ENCODE measurements around the gene BCORL1.

BCORL1 gene

GRCh38 chrX:130072345-130072740 lies 89.9 kb downstream of the BCORL1 start:
- no peak for DNase-seq
- H3K27me3 ChIP-seq (replicated peaks; ENCODE audit: control insufficient read depth, insufficient read depth, low read length, poor library complexity, severe bottlenecking) = no peaks in the 10 kb centered on the region
- no peak overlapping the region for H3K27ac ChIP-seq (ENCODE audit: insufficient read depth, low read length, poor library complexity, severe bottlenecking)
- no peaks in the 10 kb centered on the region for H3K4me1 ChIP-seq (ENCODE audit: control insufficient read depth, insufficient read depth, low read length, poor library complexity, severe bottlenecking)
- H3K36me3 ChIP-seq (ENCODE audit: control insufficient read depth, insufficient read depth, low read length) = peaks cover 46% of the 10 kb centered on the region
- no peaks in the 10 kb centered on the region for H3K9me3 ChIP-seq (ENCODE audit: control insufficient read depth, low read length)
- H3K4me3 ChIP-seq (ENCODE audit: insufficient read depth, low read depth, low read length, poor library complexity, severe bottlenecking) = no peak overlapping the region

DNA sequence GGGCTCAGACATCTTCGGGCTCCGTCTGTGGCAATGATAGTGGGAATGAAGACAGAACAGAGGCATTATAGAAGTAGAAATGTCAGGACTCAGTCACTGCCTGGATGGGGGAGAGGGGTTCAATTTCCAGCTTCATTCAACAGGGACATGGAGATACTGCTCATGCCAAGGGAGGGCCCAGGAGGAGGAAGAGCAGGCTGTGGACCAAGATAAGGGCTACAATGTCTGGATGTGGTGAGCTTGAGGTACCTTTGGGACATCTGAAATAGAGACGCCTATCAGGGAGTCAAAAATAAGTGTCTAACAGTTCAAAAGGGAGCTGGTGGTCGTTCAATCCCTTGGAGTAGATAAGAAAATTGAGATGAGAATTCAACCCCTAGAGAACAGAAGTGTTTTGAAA lies 93.3 kb downstream of the BCORL1 start:
- H3K27ac ChIP-seq (ENCODE audit: insufficient read depth, low read length, poor library complexity, severe bottlenecking) = no peak overlapping the region
- H3K27me3 ChIP-seq (replicated peaks; ENCODE audit: control insufficient read depth, insufficient read depth, low read length, poor library complexity, severe bottlenecking) = no peaks in the 10 kb centered on the region

GRCh38 chrX:130079824-130080406 lies 97.5 kb downstream of the BCORL1 start:
- peak in 2 of 3 donors; percentile 24 to 55 for DNase-seq
- Histone ChIP-seq H3K4me1 (ENCODE audit: control insufficient read depth, insufficient read depth, low read length, poor library complexity, severe bottlenecking) (peaks cover 30% of the 10 kb centered on the region), H3K36me3 (ENCODE audit: control insufficient read depth, insufficient read depth, low read length) (no peaks in the 10 kb centered on the region)

More for the DNA sequence above, 93.3 kb downstream of the BCORL1 start:
- Histone ChIP-seq H3K9me3 (ENCODE audit: control insufficient read depth, low read length) (no peaks in the 10 kb centered on the region), H3K36me3 (ENCODE audit: control insufficient read depth, insufficient read depth, low read length) (peaks cover 28% of the 10 kb centered on the region), H3K4me3 (ENCODE audit: insufficient read depth, low read depth, low read length, poor library complexity, severe bottlenecking) (no peak overlapping the region), H3K4me1 (ENCODE audit: control insufficient read depth, insufficient read depth, low read length, poor library complexity, severe bottlenecking) (no peaks in the 10 kb centered on the region)
- DNase-seq = no peak

GRCh38 chrX:130080791-130081367 lies 98.4 kb downstream of the BCORL1 start:
- no peaks in the 10 kb centered on the region for H3K36me3 ChIP-seq (ENCODE audit: control insufficient read depth, insufficient read depth, low read length)
- peak overlapping the region; percentile 77 for H3K27ac ChIP-seq (ENCODE audit: insufficient read depth, low read length, poor library complexity, severe bottlenecking)
- H3K4me3 ChIP-seq (ENCODE audit: insufficient read depth, low read depth, low read length, poor library complexity, severe bottlenecking) = no peak overlapping the region
- no peaks in the 10 kb centered on the region for H3K9me3 ChIP-seq (ENCODE audit: control insufficient read depth, low read length)
- H3K27me3 ChIP-seq (replicated peaks; ENCODE audit: control insufficient read depth, insufficient read depth, low read length, poor library complexity, severe bottlenecking) = no peaks in the 10 kb centered on the region
- H3K4me1 ChIP-seq (ENCODE audit: control insufficient read depth, insufficient read depth, low read length, poor library complexity, severe bottlenecking) = peaks cover 36% of the 10 kb centered on the region
- DNase-seq = no peak

More at GRCh38 chrX:130079824-130080406, 97.5 kb downstream of the BCORL1 start:
- H3K27me3 ChIP-seq (replicated peaks; ENCODE audit: control insufficient read depth, insufficient read depth, low read length, poor library complexity, severe bottlenecking) = no peaks in the 10 kb centered on the region
- no peak overlapping the region for H3K27ac ChIP-seq (ENCODE audit: insufficient read depth, low read length, poor library complexity, severe bottlenecking)
- H3K4me3 ChIP-seq (ENCODE audit: insufficient read depth, low read depth, low read length, poor library complexity, severe bottlenecking) = no peak overlapping the region
- H3K9me3 ChIP-seq (ENCODE audit: control insufficient read depth, low read length) = no peaks in the 10 kb centered on the region

DNA sequence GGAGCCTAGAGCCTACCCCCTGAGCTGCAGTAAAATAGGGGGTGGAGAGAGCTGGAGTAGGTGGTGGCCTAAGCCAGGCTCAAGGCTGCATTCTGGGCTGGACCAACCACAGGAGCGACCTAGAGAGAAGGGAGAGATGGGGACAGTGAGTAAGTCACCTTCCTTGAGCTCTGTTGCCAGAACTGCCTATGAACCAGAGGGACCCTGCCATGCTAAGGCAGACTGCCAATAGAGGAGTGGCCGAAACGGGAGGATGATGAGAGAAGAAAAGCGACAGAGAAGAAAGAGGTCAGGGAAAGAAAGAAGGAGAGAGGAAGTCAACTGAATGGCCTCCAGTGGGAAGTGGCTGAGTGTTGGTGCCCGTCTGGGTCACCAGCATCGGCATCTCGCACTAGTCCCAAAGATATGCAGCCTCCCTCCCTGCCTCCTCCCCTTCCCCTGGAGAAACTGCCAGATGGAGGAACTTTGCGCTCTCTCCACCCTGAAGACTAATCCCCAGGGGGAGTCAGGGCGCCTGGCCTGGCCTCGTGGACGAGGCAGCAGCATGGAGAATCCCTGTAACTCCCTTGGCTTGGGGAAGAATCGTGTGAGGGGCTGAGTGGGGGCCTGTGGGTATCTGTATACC lies 99.1 kb downstream of the BCORL1 start:
- peak overlapping the region; percentile 77 for H3K27ac ChIP-seq (ENCODE audit: insufficient read depth, low read length, poor library complexity, severe bottlenecking)
- peaks cover 43% of the 10 kb centered on the region for H3K4me1 ChIP-seq (ENCODE audit: control insufficient read depth, insufficient read depth, low read length, poor library complexity, severe bottlenecking)
- no peaks in the 10 kb centered on the region for H3K36me3 ChIP-seq (ENCODE audit: control insufficient read depth, insufficient read depth, low read length)
- no peaks in the 10 kb centered on the region for H3K9me3 ChIP-seq (ENCODE audit: control insufficient read depth, low read length)
- no peaks in the 10 kb centered on the region for H3K27me3 ChIP-seq (replicated peaks; ENCODE audit: control insufficient read depth, insufficient read depth, low read length, poor library complexity, severe bottlenecking)
- peak overlapping the region; percentile 46 for H3K4me3 ChIP-seq (ENCODE audit: insufficient read depth, low read depth, low read length, poor library complexity, severe bottlenecking)
- DNase-seq = no peak

GRCh38 chrX:130082244-130083106 lies 100.0 kb downstream of the BCORL1 start:
- Histone ChIP-seq H3K4me1 (ENCODE audit: control insufficient read depth, insufficient read depth, low read length, poor library complexity, severe bottlenecking) (peaks cover 49% of the 10 kb centered on the region), H3K27me3 (replicated peaks; ENCODE audit: control insufficient read depth, insufficient read depth, low read length, poor library complexity, severe bottlenecking) (no peaks in the 10 kb centered on the region), H3K4me3 (ENCODE audit: insufficient read depth, low read depth, low read length, poor library complexity, severe bottlenecking) (peak overlapping the region; percentile 46), H3K27ac (ENCODE audit: insufficient read depth, low read length, poor library complexity, severe bottlenecking) (peak overlapping the region; percentile 77), H3K36me3 (ENCODE audit: control insufficient read depth, insufficient read depth, low read length) (no peaks in the 10 kb centered on the region), H3K9me3 (ENCODE audit: control insufficient read depth, low read length) (no peaks in the 10 kb centered on the region)
- DNase-seq = peak; percentile 62 to 66 (median 64)

DNA sequence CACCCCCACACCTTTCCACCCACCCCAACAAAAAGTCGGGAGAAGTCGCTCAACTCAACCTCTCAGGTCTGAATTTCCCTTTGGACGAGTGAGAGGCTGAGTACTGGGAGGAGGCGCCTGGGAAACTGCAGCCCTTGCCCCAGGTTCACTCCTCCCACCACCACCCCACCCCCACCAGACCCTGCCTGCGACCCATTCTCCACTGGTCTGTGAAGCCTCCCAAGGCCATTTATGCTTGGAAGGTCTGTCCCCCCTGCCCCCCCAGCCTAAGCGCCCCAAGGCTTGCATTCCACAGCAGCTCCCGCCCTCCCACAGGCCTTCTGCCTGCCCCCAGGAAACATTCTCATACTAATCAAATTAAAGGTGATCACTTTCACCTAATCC lies 100.7 kb downstream of the BCORL1 start:
- H3K9me3 ChIP-seq (ENCODE audit: control insufficient read depth, low read length) = no peaks in the 10 kb centered on the region
- no peak for DNase-seq
- H3K36me3 ChIP-seq (ENCODE audit: control insufficient read depth, insufficient read depth, low read length) = no peaks in the 10 kb centered on the region
- no peak overlapping the region for H3K4me3 ChIP-seq (ENCODE audit: insufficient read depth, low read depth, low read length, poor library complexity, severe bottlenecking)
- H3K4me1 ChIP-seq (ENCODE audit: control insufficient read depth, insufficient read depth, low read length, poor library complexity, severe bottlenecking) = peaks cover 53% of the 10 kb centered on the region
- H3K27me3 ChIP-seq (replicated peaks; ENCODE audit: control insufficient read depth, insufficient read depth, low read length, poor library complexity, severe bottlenecking) = no peaks in the 10 kb centered on the region
- peak overlapping the region; percentile 77 for H3K27ac ChIP-seq (ENCODE audit: insufficient read depth, low read length, poor library complexity, severe bottlenecking)

DNA sequence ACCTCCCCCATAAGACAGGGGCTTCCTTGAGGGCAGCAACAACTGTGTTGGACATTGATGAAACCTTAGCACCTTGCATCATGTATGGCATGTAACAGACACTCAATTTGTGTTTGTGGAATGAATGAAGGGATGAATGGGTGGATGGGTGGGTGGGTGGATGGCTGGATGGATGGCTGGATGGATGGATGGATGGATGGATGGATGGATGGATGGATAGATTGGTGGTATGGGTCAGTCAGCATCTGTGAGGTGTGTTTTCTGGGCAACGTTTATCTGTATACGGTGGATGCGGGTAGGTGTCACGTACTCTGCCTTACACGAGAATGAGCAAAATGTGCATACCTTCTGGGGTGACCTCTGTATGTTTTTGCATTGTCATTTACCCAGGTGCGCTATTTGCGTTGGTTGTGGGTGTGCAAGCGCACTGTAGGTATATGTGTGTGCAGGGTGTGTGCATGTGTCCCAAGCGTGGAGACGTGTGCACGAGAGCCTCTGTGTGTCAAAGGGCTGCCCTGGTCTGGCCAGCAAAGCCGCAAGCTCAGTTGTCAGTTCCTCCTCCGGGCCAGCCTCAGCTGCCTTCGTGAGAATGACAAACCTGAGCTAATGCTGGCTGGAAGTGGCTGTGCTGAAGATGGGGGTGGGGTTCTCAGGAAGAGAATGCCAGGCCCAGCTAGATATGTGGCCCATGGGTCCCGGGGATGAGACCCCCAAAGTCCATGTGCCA lies 101.4 kb downstream of the BCORL1 start:
- no peak for DNase-seq
- H3K27ac ChIP-seq (ENCODE audit: insufficient read depth, low read length, poor library complexity, severe bottlenecking) = peak overlapping the region; percentile 77
- no peaks in the 10 kb centered on the region for H3K36me3 ChIP-seq (ENCODE audit: control insufficient read depth, insufficient read depth, low read length)
- peak overlapping the region; percentile 45 for H3K4me3 ChIP-seq (ENCODE audit: insufficient read depth, low read depth, low read length, poor library complexity, severe bottlenecking)
- peaks cover 53% of the 10 kb centered on the region for H3K4me1 ChIP-seq (ENCODE audit: control insufficient read depth, insufficient read depth, low read length, poor library complexity, severe bottlenecking)
- H3K9me3 ChIP-seq (ENCODE audit: control insufficient read depth, low read length) = no peaks in the 10 kb centered on the region
- no peaks in the 10 kb centered on the region for H3K27me3 ChIP-seq (replicated peaks; ENCODE audit: control insufficient read depth, insufficient read depth, low read length, poor library complexity, severe bottlenecking)

GRCh38 chrX:130084631-130085237 lies 102.3 kb downstream of the BCORL1 start:
- Histone ChIP-seq H3K4me3 (ENCODE audit: insufficient read depth, low read depth, low read length, poor library complexity, severe bottlenecking) (peak overlapping the region; percentile 45), H3K27ac (ENCODE audit: insufficient read depth, low read length, poor library complexity, severe bottlenecking) (peak overlapping the region; percentile 61), H3K36me3 (ENCODE audit: control insufficient read depth, insufficient read depth, low read length) (no peaks in the 10 kb centered on the region), H3K9me3 (ENCODE audit: control insufficient read depth, low read length) (no peaks in the 10 kb centered on the region), H3K27me3 (replicated peaks; ENCODE audit: control insufficient read depth, insufficient read depth, low read length, poor library complexity, severe bottlenecking) (no peaks in the 10 kb centered on the region), H3K4me1 (ENCODE audit: control insufficient read depth, insufficient read depth, low read length, poor library complexity, severe bottlenecking) (peaks cover 56% of the 10 kb centered on the region)
- DNase-seq = no peak
